ENCODE measurements around the gene SCN4A.

SCN4A gene

DNA sequence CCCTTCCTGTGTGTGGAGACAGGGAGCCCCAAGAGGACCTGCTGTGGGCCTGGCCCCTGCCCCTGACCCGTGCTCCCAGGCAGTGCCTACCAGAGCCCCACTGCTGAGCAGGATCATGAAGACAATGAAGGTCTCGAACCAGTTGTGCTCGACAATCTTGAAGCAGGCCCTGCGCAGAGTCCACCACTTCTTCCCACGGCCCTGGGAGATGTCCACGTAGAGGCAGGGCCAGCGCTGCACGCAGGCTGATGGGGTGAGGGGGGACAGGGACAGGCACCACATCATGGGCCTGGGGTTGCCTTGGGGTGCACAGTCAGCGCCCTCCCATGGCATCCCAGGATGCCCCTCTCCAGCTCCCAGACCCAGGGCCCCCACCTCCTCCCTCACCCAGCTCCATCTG, 24.2 kb downstream of the SCN4A start:
- TF ChIP-seq, protein P1, sequence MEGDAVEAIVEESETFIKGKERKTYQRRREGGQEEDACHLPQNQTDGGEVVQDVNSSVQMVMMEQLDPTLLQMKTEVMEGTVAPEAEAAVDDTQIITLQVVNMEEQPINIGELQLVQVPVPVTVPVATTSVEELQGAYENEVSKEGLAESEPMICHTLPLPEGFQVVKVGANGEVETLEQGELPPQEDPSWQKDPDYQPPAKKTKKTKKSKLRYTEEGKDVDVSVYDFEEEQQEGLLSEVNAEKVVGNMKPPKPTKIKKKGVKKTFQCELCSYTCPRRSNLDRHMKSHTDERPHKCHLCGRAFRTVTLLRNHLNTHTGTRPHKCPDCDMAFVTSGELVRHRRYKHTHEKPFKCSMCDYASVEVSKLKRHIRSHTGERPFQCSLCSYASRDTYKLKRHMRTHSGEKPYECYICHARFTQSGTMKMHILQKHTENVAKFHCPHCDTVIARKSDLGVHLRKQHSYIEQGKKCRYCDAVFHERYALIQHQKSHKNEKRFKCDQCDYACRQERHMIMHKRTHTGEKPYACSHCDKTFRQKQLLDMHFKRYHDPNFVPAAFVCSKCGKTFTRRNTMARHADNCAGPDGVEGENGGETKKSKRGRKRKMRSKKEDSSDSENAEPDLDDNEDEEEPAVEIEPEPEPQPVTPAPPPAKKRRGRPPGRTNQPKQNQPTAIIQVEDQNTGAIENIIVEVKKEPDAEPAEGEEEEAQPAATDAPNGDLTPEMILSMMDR (IDR thresholded peaks at IDR 0.05; ENCODE audit: low read length) = no peak
- TF ChIP-seq EZH2 (IDR thresholded peaks at IDR 0.05; ENCODE audit: borderline replicate concordance, low read length) = no peak
- Histone ChIP-seq H2AFZ (ENCODE audit: low read length) (no peak overlapping the region), H3K9ac (ENCODE audit: low read length) (no peak overlapping the region), H3K4me1 (ENCODE audit: insufficient read depth, low read length, severe bottlenecking) (peaks cover 64% of the 10 kb centered on the region), H3K9me3 (ENCODE audit: low read length) (no peaks in the 10 kb centered on the region), H3K4me3 (ENCODE audit: low read depth, low read length, poor library complexity, severe bottlenecking) (no peak overlapping the region), H4K20me1 (ENCODE audit: insufficient read depth, low read length) (no peaks in the 10 kb centered on the region), H3K4me2 (ENCODE audit: low read length) (no peak overlapping the region), H3K36me3 (ENCODE audit: insufficient read depth, low read length) (no peaks in the 10 kb centered on the region), H3K9me2 (ENCODE audit: low read depth, low read length) (no peaks in the 10 kb centered on the region), H3F3A (ENCODE audit: insufficient read depth, low read length) (no peaks in the 10 kb centered on the region), H3K27me3 (ENCODE audit: insufficient read depth, low read length) (no peaks in the 10 kb centered on the region), H3K27ac (ENCODE audit: low read depth, low read length, poor library complexity, severe bottlenecking) (no peak overlapping the region), H3K79me2 (ENCODE audit: insufficient read depth, low read length) (no peaks in the 10 kb centered on the region)

DNA sequence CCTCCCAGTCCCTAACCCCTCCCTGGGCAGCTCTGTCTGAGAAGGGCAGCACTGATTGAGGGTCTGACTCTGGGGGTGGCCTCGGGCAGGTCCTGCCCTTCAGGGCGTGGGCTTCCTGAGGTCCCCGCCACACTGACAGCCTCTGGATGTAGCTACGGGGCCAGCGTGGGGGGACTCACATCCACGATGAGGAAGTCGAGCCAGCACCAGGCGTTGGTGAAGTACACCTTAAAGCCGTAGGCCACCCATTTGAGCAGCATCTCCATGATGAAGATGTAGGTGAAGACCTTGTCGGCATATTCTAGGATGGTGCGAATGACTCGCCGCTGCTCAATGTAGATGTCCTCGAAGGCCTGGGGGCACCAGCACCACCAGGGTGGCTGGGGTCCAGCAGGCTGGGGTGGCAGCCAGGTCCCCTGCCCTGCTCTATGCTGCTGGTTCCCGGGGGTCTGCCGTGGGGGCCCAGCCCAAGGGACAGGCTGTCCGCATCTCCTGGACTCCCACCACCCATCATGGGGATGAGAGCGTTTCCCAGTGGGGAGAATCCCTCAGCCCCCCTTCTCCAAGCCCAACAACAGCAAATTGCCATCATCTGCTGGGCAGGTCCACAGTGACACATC, 24.9 kb downstream of the SCN4A start:
- H4K20me1 ChIP-seq (ENCODE audit: insufficient read depth, low read length) = no peaks in the 10 kb centered on the region
- no peak overlapping the region for H2AFZ ChIP-seq (ENCODE audit: low read length)
- no peak overlapping the region for H3K4me2 ChIP-seq (ENCODE audit: low read length)
- no peaks in the 10 kb centered on the region for H3K36me3 ChIP-seq (ENCODE audit: insufficient read depth, low read length)
- no peak overlapping the region for H3K9ac ChIP-seq (ENCODE audit: low read length)
- H3K9me3 ChIP-seq (ENCODE audit: low read length) = no peaks in the 10 kb centered on the region
- H3K27ac ChIP-seq (ENCODE audit: low read depth, low read length, poor library complexity, severe bottlenecking) = no peak overlapping the region
- peaks cover 64% of the 10 kb centered on the region for H3K4me1 ChIP-seq (ENCODE audit: insufficient read depth, low read length, severe bottlenecking)
- H3K27me3 ChIP-seq (ENCODE audit: insufficient read depth, low read length) = no peaks in the 10 kb centered on the region
- TF ChIP-seq, protein P1 (IDR thresholded peaks at IDR 0.05; ENCODE audit: low read length) = no peak
- no peak for TF ChIP-seq EZH2 (IDR thresholded peaks at IDR 0.05; ENCODE audit: borderline replicate concordance, low read length)
- H3K79me2 ChIP-seq (ENCODE audit: insufficient read depth, low read length) = no peaks in the 10 kb centered on the region
- H3K9me2 ChIP-seq (ENCODE audit: low read depth, low read length) = no peaks in the 10 kb centered on the region
- H3K4me3 ChIP-seq (ENCODE audit: low read depth, low read length, poor library complexity, severe bottlenecking) = no peak overlapping the region
- H3F3A ChIP-seq (ENCODE audit: insufficient read depth, low read length) = no peaks in the 10 kb centered on the region

DNA sequence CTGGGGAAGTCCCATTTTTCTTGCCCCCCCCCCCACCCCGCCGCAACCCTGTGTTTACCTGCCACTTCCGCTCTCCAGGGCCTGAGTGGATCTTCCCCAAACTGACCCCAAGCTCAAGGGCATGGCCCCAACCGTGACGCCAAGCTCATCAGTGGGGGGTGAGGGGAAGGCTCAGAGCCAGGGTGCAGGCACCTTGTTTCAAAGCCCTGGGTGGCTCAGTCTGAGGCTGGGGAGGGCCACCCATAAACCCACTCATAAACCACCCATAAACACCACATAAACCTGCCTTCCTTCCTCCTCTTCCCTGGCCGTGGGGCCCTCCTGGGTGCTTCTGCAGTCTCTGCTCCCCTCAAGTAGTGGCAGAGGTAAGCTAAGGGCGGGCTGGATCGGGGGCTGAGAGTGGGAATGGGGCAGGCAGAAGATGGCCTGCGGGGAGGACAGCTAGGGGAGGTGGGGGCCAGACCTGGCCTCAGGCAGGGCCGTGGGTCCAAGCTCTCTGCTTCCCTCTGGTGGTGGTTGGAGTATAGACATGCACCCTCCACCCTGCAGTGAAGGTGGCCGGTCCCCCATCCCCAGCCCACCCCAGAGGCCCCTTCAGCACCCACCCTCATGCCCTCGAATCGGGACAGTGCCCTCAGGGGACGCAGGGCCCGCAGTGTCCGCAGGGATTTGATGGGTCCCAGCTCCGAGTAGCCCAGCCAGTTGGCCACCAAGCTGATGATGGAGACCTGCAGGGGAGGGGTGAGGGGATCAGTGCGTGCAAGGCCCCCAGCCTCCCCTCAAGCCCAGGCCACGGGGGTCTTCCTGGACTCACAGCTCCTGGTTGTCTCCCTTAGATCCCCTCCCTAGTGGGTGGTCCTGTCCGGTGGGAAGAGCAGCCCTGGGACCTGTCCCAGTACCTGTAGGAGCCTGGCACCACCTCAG, 26.0 kb downstream of the SCN4A start:
- Histone ChIP-seq H2AFZ (ENCODE audit: low read length) (no peak overlapping the region), H3K9me2 (ENCODE audit: low read depth, low read length) (no peaks in the 10 kb centered on the region), H3K4me1 (ENCODE audit: insufficient read depth, low read length, severe bottlenecking) (peaks cover 73% of the 10 kb centered on the region), H3K9ac (ENCODE audit: low read length) (peak overlapping the region; percentile 86), H3K4me2 (ENCODE audit: low read length) (peak overlapping the region; percentile 86), H3F3A (ENCODE audit: insufficient read depth, low read length) (no peaks in the 10 kb centered on the region), H3K79me2 (ENCODE audit: insufficient read depth, low read length) (no peaks in the 10 kb centered on the region), H3K36me3 (ENCODE audit: insufficient read depth, low read length) (no peaks in the 10 kb centered on the region), H3K4me3 (ENCODE audit: low read depth, low read length, poor library complexity, severe bottlenecking) (peak overlapping the region; percentile 50), H3K9me3 (ENCODE audit: low read length) (no peaks in the 10 kb centered on the region), H3K27ac (ENCODE audit: low read depth, low read length, poor library complexity, severe bottlenecking) (peak overlapping the region; percentile 99), H4K20me1 (ENCODE audit: insufficient read depth, low read length) (no peaks in the 10 kb centered on the region), H3K27me3 (ENCODE audit: insufficient read depth, low read length) (no peaks in the 10 kb centered on the region)
- TF ChIP-seq, protein P1 (IDR thresholded peaks at IDR 0.05; ENCODE audit: low read length) = peak; percentile 78
- TF ChIP-seq EZH2 (IDR thresholded peaks at IDR 0.05; ENCODE audit: borderline replicate concordance, low read length) = no peak

Data from OCI-LY1 (cell line).